HG03439 (cell line): ENCODE measurements around the gene RAET1G.
"Not testable (repeated sequence)": the region's sequence is repeated elsewhere in the genome, so short reads cannot be mapped to it uniquely, and the experiment has no call there.

Experiments
- ATAC-seq: cut with Tn5 transposase; IDR thresholded peaks from one replicate; pipeline ENCODE4 v1.9.1; 2021; ENCODE audit warnings: mild to moderate bottlenecking, moderate library complexity; ENCODE audit not compliant: unreplicated experiment

Gene RAET1G

DNA sequence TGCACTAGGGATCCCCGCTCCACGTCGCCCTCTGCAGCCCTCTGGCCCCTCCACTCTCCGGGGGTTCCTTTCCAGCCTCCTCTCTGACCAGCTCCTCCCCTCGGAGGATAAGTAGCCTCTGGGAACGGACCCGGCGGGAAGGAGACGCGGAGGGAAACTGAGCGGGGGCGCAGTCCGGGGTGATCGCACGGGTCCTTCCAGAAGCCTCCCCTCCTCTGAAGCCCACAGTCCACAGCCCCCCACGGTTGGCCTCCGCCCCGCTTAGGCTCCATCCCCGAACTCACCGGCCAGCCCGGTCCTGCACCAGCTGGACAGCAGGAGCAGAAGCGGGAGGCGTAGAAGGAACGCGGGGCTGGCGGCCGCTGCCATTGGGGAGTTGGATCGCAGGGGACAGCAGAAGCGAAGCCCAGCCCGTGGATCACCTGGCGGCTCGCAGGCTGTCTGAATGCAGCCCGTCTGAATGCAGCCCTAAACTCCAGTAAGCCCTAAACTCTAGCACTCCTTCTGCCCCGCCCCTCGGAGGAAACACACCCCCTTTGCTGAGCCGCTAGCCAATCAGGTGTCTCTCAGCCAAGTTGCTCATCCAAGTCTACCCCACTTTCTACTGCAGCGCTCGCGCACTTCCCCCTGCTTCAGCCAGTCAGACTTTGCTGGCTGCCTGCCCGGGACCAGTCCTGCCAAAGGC is at the start of gene RAET1G:
Gene RAET1G, minus strand, starts transcription at position 480 of the 685 bp plus-strand sequence. Its CDS starts 111 bp downstream, at position 369.
- ATAC-seq: no peak

- no peak for ATAC-seq
Observed at GRCh38 chr6:149969635-149970034, 46.7 kb upstream of the RAET1G start.

DNA sequence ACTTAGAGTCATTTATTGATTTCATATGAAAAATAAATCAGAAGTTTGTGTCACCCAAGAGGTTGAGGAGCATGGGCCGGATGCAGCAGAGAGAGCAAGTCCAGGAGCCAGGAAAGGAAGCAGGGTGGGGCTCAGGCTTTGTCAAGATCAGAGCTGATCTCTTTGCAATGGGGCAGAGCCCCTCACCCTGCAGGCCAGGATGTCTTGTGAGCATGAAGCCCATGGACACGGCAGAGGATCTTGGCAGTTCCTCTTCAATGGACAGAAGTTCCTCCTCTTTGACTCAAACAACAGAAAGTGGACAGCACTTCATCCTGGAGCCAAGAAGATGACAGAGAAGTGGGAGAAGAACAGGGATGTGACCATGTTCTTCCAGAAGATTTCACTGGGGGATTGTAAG is 46.0 kb upstream of the RAET1G start:
- not testable (repeated sequence) for ATAC-seq

DNA sequence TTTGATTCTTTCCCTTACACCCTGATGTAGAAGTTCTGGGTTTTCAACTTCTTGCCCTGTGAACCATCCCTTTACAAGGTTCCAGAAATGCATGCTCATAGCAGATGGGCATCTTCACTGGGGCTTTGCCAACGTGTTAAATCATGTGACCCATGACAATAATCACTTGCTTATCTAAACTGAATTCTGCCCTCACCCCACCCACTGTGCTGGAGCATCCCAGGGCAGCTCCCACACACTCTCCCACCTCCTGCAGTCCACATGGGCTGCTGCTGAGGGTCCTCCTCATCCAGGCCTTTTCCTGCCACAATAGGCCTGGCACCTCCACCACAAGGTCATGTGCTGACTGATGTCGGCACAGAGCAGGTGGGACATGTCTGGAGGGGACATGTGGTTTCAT is 45.1 kb upstream of the RAET1G start:
- ATAC-seq: not testable (repeated sequence)

DNA sequence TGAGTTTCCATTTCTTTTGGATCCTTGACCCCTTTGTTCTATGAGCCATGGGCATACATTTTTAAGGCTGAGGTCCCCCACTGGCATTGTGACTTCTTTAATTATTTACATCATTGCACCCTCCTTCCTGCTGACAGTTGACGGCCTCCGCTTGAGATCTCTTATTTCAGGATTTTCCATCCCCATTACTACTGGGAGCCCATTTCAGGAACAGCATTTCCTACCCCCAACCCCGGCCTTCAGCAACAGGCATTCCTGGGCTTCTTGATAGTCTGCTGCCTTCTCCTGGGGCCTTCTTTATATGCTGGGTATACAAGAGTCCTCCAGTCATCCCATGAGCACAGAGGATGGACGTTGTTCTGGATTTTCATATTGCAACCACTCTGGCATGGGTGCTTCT is 44.7 kb upstream of the RAET1G start:
- no peak for ATAC-seq

DNA sequence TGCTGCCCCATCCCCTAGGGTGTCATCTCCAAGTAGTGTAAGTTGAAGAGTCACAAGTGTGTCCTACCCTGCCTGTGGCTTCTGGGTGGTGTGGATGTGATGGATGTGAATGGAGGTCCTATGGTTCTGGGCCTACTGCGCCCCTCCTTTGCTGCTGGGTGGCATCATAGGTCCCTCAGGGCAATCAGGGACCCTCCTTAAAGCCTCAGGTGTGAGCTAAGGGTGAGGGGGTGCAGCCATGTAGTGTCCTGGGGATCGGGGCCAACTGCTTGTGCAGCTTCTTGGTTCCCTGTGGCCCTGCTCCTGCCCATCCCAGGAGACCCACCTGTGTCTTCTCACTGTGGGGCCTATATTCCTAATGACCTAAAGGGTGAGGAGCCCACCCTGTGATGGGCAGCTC is 43.4 kb upstream of the RAET1G start:
- ATAC-seq: not testable (repeated sequence)

DNA sequence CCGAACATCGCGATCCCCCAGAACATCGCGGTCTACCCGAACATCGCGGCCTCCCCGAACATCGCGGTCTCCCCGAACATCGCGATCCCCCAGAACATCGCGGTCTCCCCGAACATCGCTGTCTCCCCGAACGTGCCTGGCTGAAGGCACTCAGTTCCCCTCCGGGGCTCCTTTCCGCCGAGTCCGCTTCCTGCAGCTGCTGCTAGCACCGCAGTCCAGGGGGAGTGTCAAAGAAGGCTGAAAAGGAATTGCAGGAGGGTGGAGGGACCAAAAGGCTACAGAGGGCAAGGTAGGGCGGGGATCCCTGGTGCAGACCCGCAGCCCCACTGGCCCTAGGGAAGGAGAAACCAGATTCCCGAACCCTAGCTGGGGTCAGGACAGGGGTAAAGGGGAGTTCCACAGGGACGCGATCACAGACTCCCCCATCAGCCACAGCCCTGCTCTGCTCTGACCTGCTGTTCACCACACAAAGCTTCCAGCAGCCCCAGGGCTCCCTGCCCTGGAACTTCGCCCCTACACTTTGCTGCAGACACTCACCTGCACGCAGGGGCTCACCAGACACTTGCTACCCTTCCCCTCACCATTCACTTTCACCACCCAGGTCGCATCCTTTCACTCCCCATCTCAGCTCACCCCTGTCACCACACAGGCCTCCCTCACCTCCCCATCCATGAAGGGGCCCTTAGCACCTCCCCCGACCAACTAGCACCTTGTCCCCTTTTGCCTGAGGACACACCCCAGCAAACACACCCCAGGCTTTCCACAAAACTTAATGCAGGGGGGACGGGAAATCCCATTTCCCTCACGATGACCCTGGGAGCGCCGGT is 42.5 kb upstream of the RAET1G start:
- ATAC-seq: no peak

GRCh38 chr6:149964308-149965193 is 41.6 kb upstream of the RAET1G start:
- no peak for ATAC-seq

GRCh38 chr6:149963462-149964307 is 40.8 kb upstream of the RAET1G start, which contains the start of gene ULBP1:
Gene ULBP1, plus strand, starts transcription at chr6:149963943. Its CDS starts 107 bp downstream, at chr6:149964050.
- no peak for ATAC-seq

DNA sequence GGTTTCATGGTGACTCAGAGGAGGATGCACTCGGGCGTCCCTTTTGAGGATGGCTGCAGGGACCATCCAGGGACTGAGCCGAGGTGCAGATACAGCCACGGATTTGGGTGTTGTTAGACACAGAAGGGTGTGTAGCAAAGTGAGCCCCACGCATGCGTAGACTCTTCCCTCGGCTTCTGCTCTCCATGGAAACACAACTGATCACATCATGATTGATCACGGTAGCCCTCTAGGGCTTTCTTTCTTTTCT is 40.2 kb upstream of the RAET1G start:
- no peak for ATAC-seq

DNA sequence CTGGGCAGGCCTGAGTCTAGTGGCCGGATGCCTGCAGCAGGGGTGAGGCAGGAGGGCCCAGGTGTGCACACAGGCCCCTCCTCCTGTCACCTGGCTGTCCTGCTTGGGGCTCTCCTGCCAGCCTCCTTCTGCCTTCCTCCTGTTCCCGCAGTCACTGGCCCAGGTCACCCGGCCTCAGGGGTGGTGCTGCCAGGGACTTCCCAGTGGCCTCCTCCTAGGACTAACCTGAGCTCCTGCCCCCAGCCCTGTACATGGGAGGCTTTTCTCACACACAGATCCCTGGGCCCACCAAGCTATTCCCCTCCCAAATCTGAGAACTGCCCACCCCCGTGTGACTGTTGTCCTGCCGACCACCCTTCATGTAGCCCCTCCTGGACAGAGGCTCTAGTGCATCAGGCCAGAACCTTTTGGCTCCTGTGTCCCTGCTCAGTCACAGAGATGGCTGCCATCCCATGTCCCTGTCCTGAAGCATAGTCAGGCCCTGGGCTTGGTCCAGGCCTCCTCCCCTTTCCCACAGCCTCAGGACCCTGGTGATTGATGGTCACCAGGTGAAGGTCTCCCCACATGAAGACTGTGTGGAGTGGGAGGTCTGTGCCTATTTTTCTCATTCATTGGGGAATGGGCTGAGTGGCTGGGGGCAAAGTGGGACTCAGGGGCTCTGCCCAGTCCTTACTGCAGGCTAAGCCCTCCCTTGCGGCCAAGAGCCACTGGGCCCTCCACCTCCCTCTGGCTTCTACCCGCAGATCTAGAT is 39.7 kb upstream of the RAET1G start:
- no peak for ATAC-seq

GRCh38 chr6:149961728-149962425 is 39.0 kb upstream of the RAET1G start:
- ATAC-seq: no peak

- ATAC-seq: no peak
Observed at GRCh38 chr6:149960488-149960887, 37.6 kb upstream of the RAET1G start.

GRCh38 chr6:149959806-149960205 is 36.9 kb upstream of the RAET1G start:
- not testable (repeated sequence) for ATAC-seq

DNA sequence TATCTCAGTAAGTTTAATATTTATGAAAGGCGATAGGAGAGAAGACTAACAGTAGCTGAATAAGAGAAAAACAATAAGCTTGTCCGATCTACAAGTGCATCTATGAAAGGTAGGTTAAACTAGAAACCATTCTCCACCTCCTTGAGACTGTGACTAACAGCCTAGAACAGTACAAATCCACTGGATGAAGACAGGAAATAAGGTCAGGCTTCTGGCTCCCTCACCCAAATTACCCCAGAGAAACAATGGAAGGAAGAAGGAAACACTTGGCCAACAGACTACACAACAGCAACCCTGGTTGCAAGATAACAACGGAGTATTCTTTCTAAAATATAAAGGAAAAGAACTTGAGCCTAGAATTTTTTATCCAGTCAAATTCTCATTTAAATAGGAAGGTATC is 35.2 kb upstream of the RAET1G start:
- ATAC-seq: not testable (repeated sequence)

GRCh38 chr6:149955654-149956317 is 32.9 kb upstream of the RAET1G start:
- ATAC-seq: not testable (repeated sequence)

GRCh38 chr6:149954984-149955653 is 32.2 kb upstream of the RAET1G start:
- ATAC-seq: not testable (repeated sequence)
